AG04449 (cell line): ENCODE measurements around the gene PSMB2.

Experiments used
- CTCF ChIA-PET: fragments of 350-600 bp; formaldehyde crosslinking; extraction: SDS; loops from one replicate; lab custom pipeline; 2021; ENCODE audit warnings: antibody characterized with exemption; lab: Yijun Ruan, JAX
- POLR2A ChIA-PET: fragments of 400-600, 350-600 bp; formaldehyde crosslinking; extraction: SDS; loops from one replicate; lab custom pipeline; 2020; ENCODE audit warnings: antibody characterized with exemption, inconsistent platforms; lab: Yijun Ruan, JAX
- DNase-seq: peaks from one replicate; pipeline ENCODE4 v3.0.0-alpha.2; 2010; ENCODE audit warnings: low read depth, low spot score
- H3K4me3 ChIP-seq: 2 replicates; pipeline ENCODE4 v1.5.1; 2011; ENCODE audit warnings: low read depth, mild to moderate bottlenecking, control low read depth, low read length
- CTCF ChIP-seq: IDR thresholded peaks from one replicate; pipeline ENCODE4 v1.5.1; 2011; ENCODE audit warnings: mild to moderate bottlenecking, moderate library complexity, low read length, control low read depth, inconsistent platforms; ENCODE audit not compliant: insufficient read depth; ENCODE audit errors: missing control alignments

PSMB2 gene

DNA sequence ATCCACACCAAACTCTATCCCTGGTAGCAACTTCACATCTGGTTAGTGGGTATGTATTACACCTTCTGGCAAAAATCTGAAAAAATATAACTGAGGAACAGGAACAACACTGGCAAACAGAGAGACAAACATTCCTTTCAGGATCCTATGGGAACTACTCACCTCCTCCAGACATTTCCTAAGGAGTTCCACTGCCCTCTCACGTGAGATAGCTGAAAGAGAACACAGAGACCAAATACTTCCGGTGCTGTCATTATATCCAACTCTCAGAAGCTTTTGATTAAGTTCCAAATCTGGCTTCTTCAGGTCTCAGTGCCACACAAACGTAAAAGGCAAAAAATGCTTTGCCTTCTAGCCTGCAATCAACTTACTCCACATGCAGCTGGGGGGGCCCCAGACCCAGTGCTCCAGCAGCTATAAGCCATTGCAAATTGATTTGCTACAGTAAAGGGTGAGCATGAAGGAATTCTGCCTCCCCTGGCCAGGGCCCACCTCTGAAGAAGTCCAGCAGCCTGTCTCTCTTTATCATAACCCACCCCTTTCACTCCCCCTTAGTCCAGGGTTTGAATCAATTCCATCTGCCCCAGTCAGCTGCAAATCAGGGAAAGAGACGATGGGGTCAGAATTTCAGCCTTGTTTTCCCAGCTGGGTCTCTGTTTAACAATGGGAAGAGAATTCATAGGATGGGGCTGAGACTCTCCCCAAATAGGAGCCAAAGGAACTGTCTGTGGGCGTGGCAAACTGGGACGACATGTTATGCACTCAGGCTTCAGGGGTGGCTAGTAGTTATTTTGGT is 36.1 kb downstream of the PSMB2 start:
- CTCF ChIA-PET: interaction anchor here (1.3 to 5.1 kb wide), 7 partner anchors 21 to 121 kb away, joined by 3 to 30 read pairs (median 7); no protein-coding TSS in a partner anchor
- no peak for TF ChIP-seq CTCF
- DNase-seq: no peak
- POLR2A ChIA-PET: interaction anchor here (1.3 kb wide), 1 partner anchor 19 kb away, joined by 3 read pairs; no protein-coding TSS in a partner anchor
- no peak overlapping the region for H3K4me3 ChIP-seq

DNA sequence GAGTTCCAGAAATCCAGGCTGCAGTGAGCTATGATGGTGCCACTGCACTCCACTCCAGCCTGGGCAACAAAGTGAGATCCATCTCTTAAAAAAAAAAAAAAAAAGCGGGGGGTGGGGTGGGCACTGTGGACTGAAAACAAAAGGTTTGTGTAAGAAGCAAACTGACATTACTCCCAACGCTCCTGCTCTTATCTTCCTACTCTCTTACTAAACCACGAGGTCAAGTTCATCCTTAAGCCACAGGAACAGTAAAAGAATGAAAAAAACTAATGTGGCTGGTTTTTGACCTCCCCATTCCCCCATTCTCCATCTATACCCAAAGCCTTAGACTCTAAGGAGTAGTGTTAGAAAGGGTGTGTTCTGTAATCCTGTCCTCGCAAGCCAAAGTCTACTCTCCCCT is 37.4 kb downstream of the PSMB2 start:
- no peak overlapping the region for H3K4me3 ChIP-seq
- ChIA-PET POLR2A (no interaction called here), CTCF (interaction anchor here (1.2 to 5.1 kb wide), 7 partner anchors 10 to 123 kb away, joined by 4 to 30 read pairs (median 4); no protein-coding TSS in a partner anchor)
- no peak for TF ChIP-seq CTCF
- no peak for DNase-seq

DNA sequence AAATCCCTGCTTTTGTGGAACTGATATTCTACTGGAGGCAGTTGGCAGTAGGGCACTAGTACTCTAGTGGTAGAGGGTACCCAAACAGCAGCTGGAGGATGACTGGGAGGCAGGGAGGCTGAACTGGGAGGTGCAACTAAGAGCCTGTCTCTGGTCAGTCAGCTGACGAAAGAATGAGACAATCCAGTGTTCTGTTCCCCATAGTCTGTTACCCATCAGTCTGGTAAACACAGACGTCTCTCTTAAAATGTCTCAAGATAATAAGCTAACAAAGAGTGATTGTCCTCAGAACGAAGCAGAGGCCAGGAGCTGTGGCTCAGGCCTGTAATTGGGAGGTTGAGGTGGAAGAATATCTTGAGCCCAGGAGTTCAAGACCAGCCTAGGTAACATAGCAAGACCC is 37.9 kb downstream of the PSMB2 start:
- no peak for DNase-seq
- ChIA-PET POLR2A (no interaction called here), CTCF (interaction anchor here (1.2 to 5.1 kb wide), 7 partner anchors 10 to 123 kb away, joined by 4 to 30 read pairs (median 4); no protein-coding TSS in a partner anchor)
- TF ChIP-seq CTCF: no peak
- H3K4me3 ChIP-seq: no peak overlapping the region

DNA sequence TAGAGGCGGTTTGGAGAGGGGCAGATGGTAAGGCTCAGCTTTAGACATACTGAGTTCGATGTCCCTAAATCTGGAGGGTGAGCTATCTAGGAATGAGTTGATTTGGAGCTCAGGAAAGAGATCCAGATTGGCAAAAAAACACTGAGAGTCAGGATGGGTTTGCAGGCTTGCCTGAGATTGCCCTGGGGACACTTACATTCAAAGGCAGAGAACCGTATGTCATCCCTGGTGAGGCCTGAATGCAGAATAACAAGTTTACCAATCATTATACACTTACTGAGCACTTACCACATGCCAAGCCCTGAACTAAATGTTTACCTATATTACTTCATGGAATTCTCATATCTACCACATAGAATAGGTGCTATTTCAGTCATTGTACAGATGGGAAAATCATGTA is 40.7 kb downstream of the PSMB2 start:
- ChIA-PET CTCF (interaction anchor here (0.8 kb wide), 1 partner anchor 32 kb away, joined by 5 read pairs; no protein-coding TSS in a partner anchor), POLR2A (no interaction called here)
- DNase-seq: no peak
- H3K4me3 ChIP-seq: no peak overlapping the region
- no peak for TF ChIP-seq CTCF

- DNase-seq: no peak
- ChIA-PET POLR2A (interaction anchor here (0.7 kb wide), 1 partner anchor 9 kb away, joined by 3 read pairs; no protein-coding TSS in a partner anchor), CTCF (no interaction called here)
- no peak overlapping the region for H3K4me3 ChIP-seq
- TF ChIP-seq CTCF: no peak
Observed at GRCh38 chr1:35599411-35599810, 41.9 kb downstream of the PSMB2 start.

- no peak for TF ChIP-seq CTCF
- H3K4me3 ChIP-seq: no peak overlapping the region
- ChIA-PET CTCF (interaction anchor here (2.4 kb wide), 1 partner anchor 30 kb away, joined by 6 read pairs; no protein-coding TSS in a partner anchor), POLR2A (interaction anchor here (0.7 kb wide), 1 partner anchor 9 kb away, joined by 3 read pairs; no protein-coding TSS in a partner anchor)
- no peak for DNase-seq
Observed at GRCh38 chr1:35598895-35599294, 42.4 kb downstream of the PSMB2 start.
